ENCODE results near the gene ADAR. TPM values are rescaled to one million over a fixed set of nuclear protein-coding genes. Genes with fewer than 3 reads are reported as not detected.

Gene ADAR
- total RNA-seq, 1 donor from 2014 or later, result 128 TPM

DNA sequence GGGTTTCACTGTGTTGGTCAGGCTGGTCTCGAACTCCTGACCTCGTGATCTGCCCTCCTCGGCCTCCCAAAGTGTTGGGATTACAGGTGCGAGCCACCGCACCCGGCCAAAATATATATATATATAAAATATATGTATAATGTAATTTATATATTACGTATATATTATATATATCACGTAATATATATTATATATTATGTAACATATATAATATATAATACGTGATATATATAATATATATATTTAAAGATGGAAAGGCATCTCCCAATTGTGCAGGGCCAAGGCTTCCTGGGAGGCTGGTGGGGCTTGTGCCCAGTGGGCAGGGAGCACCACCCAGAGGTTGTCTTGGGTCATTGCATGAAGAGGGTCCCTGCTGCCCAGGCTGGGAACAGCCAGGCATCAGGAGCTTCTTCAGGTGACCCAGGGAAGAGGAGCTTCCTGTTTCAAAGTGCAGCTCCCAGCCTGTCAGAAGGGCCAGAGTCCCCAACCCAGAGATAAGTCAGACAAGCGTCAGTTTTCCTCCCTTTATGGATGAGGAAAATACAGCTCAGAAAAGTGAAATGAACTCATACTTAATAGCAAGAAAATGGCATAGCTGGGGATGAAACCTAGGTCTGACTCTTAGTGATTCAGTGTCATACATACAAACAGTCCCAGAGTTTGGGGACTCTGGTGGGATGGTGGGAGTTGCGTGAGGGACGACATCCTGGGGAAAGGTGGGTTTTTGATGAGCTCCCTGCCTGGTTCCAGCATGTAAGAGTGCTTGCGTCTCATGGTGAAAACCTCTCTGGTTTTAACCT lies 61.5 kb downstream of the ADAR start:
- peaks cover 21% of the 10 kb centered on the region for H4K20me1 ChIP-seq (ENCODE audit: low read depth)
- no peak overlapping the region for H3K4me3 ChIP-seq
- no peak overlapping the region for H3K9ac ChIP-seq
- H2AFZ ChIP-seq (replicated peaks), result no peak overlapping the region
- H3F3A ChIP-seq (ENCODE audit: low read depth), result peaks cover 14% of the 10 kb centered on the region
- no peak overlapping the region for H3K4me2 ChIP-seq
- peaks cover 12% of the 10 kb centered on the region for H3K36me3 Mint-ChIP-seq
- no peaks in the 10 kb centered on the region for H3K27me3 ChIP-seq
- H3K27ac ChIP-seq, result no peak overlapping the region
- DNase-seq (ENCODE audit: low spot score), result peak; percentile 84
- no peaks in the 10 kb centered on the region for H3K9me3 Mint-ChIP-seq
- H3K79me2 ChIP-seq (ENCODE audit: low read depth), result no peaks in the 10 kb centered on the region
- peaks cover 6% of the 10 kb centered on the region for H3K27me3 Mint-ChIP-seq (ENCODE audit: insufficient read depth, low read depth)
- H3K27ac Mint-ChIP-seq, result no peak overlapping the region
- no peaks in the 10 kb centered on the region for H3K4me1 Mint-ChIP-seq
- no peaks in the 10 kb centered on the region for H3K36me3 ChIP-seq
- H3K9me3 ChIP-seq (ENCODE audit: low read depth), result no peaks in the 10 kb centered on the region
- no peaks in the 10 kb centered on the region for H3K4me1 ChIP-seq
- TF ChIP-seq, protein P1, sequence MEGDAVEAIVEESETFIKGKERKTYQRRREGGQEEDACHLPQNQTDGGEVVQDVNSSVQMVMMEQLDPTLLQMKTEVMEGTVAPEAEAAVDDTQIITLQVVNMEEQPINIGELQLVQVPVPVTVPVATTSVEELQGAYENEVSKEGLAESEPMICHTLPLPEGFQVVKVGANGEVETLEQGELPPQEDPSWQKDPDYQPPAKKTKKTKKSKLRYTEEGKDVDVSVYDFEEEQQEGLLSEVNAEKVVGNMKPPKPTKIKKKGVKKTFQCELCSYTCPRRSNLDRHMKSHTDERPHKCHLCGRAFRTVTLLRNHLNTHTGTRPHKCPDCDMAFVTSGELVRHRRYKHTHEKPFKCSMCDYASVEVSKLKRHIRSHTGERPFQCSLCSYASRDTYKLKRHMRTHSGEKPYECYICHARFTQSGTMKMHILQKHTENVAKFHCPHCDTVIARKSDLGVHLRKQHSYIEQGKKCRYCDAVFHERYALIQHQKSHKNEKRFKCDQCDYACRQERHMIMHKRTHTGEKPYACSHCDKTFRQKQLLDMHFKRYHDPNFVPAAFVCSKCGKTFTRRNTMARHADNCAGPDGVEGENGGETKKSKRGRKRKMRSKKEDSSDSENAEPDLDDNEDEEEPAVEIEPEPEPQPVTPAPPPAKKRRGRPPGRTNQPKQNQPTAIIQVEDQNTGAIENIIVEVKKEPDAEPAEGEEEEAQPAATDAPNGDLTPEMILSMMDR (IDR thresholded peaks at IDR 0.05), result peak; percentile 73
- no peak for TF ChIP-seq EZH2 (IDR thresholded peaks at IDR 0.05)
- no peak overlapping the region for H3K4me3 Mint-ChIP-seq

DNA sequence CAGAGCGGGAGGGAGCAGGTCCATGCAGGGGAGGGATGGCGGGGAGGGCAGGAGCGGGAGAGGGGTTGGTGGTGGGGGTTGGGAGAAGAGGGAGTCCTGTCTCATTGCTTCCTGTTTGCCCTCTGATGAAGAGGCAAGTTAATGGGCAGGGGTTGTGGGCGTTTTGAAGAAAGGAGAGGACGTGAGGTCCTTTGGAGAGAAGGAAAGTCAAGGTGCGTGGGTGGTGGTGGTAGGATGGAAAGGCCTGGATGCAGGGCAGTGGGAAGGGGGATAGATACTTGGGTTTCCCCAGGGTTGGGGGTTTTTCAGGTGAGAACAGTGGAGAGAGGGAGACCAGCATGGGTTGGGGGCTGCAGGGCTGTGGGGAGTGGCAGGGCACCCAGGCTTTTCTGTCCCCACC lies 66.8 kb downstream of the ADAR start:
- no peak overlapping the region for H3K27ac Mint-ChIP-seq
- Histone ChIP-seq H2AFZ (replicated peaks) (no peak overlapping the region), H3K4me1 (no peaks in the 10 kb centered on the region), H3F3A (ENCODE audit: low read depth) (no peaks in the 10 kb centered on the region), H3K9ac (no peak overlapping the region), H3K36me3 (no peaks in the 10 kb centered on the region), H3K9me3 (ENCODE audit: low read depth) (no peaks in the 10 kb centered on the region), H3K27me3 (no peaks in the 10 kb centered on the region), H3K27ac (no peak overlapping the region), H3K4me2 (no peak overlapping the region), H3K79me2 (ENCODE audit: low read depth) (no peaks in the 10 kb centered on the region), H4K20me1 (ENCODE audit: low read depth) (no peaks in the 10 kb centered on the region), H3K4me3 (no peak overlapping the region)
- no peak overlapping the region for H3K4me3 Mint-ChIP-seq
- no peaks in the 10 kb centered on the region for H3K9me3 Mint-ChIP-seq
- peaks cover 11% of the 10 kb centered on the region for H3K27me3 Mint-ChIP-seq (ENCODE audit: insufficient read depth, low read depth)
- H3K36me3 Mint-ChIP-seq, result no peaks in the 10 kb centered on the region
- TF ChIP-seq, protein P1 (IDR thresholded peaks at IDR 0.05), result no peak
- TF ChIP-seq EZH2 (IDR thresholded peaks at IDR 0.05) (no peak), EZH2phosphoT487 (IDR thresholded peaks at IDR 0.05) (no peak)
- DNase-seq (ENCODE audit: low spot score), result no peak
- H3K4me1 Mint-ChIP-seq, result peaks cover 3% of the 10 kb centered on the region

DNA sequence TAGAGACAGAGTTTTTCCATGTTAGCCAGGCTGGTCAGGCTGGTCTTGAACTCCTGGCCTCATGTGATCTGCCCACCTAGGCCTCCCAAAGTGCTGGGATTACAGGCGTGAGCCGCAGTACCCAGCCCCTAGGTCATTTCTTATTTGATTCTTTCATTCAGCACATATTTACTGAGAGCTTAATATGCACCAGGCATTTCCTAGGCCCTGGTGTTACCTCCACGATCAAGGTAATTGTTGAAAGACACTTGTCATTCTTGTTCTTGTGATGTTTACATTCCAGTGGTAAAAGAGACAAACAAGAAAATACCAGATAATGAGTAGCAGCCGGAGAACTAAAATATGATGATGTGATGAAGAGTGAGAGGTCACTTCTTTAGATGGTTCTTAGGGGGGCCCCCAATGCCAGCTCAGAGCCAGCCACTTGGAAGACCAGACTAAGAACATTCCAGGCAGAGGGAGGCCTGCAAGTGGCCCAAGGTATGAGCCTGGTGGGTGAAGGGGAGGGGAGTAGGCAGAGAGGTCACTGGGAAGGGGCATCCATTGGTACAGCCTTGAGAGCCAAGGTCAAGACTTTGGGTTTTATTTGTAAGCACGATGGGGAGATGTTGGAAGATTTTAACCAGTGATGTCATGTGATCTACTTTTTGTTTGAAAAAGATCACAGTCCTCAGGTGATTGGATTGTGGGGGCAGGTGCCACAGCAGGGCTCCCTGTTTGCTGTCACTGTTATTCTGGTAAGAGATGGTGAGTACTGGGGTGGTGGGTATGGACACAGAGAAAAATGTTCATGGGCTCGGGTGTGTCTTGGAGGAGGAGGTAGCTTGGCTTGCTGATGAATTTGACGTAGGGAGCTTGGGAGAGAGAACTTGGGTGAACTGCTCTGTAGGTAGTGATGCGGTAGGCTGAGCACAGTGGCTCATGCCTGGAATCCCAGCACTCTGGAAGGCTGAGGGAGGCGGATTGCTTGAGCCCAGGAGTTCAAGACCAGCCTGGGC lies 68.2 kb downstream of the ADAR start:
- Mint-ChIP-seq H3K9me3 (peaks cover 4% of the 10 kb centered on the region), H3K27me3 (ENCODE audit: insufficient read depth, low read depth) (peaks cover 17% of the 10 kb centered on the region), H3K27ac (peak overlapping the region; percentile 55), H3K36me3 (no peaks in the 10 kb centered on the region), H3K4me3 (no peak overlapping the region), H3K4me1 (peaks cover 3% of the 10 kb centered on the region)
- no peak overlapping the region for H3K4me2 ChIP-seq
- H3K36me3 ChIP-seq, result no peaks in the 10 kb centered on the region
- H3K4me3 ChIP-seq, result no peak overlapping the region
- H3K9ac ChIP-seq, result no peak overlapping the region
- H3F3A ChIP-seq (ENCODE audit: low read depth), result no peaks in the 10 kb centered on the region
- H3K9me3 ChIP-seq (ENCODE audit: low read depth), result no peaks in the 10 kb centered on the region
- no peaks in the 10 kb centered on the region for H3K79me2 ChIP-seq (ENCODE audit: low read depth)
- no peak for TF ChIP-seq EZH2 (IDR thresholded peaks at IDR 0.05)
- H3K27me3 ChIP-seq, result no peaks in the 10 kb centered on the region
- DNase-seq (ENCODE audit: low spot score), result no peak
- H3K4me1 ChIP-seq, result no peaks in the 10 kb centered on the region
- H2AFZ ChIP-seq (replicated peaks), result no peak overlapping the region
- H4K20me1 ChIP-seq (ENCODE audit: low read depth), result no peaks in the 10 kb centered on the region
- no peak overlapping the region for H3K27ac ChIP-seq
